ENCODE measurements around the gene SEMG1.

DNA sequence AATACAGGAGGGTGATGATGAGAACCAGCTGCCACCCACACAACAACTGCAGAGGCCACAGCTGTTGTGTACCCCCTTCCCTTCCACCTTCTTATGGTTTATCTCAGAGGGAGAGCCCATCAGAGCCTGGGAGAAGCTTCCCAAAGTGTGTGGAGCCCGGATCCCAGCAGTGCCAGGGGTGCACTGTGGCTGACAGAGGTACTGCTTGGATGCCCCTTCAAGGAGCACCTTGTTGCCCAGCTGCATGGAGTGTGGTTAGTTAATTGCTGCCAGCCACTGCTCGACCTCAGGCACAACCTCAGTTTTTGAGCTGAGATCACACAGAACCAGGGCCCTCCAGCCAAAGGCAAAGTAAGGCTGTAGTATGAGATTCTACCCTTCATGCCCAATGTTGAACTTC is 19.1 kb upstream of the SEMG1 start:
- TF ChIP-seq, protein P1, sequence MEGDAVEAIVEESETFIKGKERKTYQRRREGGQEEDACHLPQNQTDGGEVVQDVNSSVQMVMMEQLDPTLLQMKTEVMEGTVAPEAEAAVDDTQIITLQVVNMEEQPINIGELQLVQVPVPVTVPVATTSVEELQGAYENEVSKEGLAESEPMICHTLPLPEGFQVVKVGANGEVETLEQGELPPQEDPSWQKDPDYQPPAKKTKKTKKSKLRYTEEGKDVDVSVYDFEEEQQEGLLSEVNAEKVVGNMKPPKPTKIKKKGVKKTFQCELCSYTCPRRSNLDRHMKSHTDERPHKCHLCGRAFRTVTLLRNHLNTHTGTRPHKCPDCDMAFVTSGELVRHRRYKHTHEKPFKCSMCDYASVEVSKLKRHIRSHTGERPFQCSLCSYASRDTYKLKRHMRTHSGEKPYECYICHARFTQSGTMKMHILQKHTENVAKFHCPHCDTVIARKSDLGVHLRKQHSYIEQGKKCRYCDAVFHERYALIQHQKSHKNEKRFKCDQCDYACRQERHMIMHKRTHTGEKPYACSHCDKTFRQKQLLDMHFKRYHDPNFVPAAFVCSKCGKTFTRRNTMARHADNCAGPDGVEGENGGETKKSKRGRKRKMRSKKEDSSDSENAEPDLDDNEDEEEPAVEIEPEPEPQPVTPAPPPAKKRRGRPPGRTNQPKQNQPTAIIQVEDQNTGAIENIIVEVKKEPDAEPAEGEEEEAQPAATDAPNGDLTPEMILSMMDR (conservative IDR thresholded peaks at IDR 0.05 in 1 of 2, IDR thresholded peaks at IDR 0.05 in 1 of 2; ENCODE audit: extremely low read depth in 1 of 2, insufficient read depth in 1 of 2, low read depth in 1 of 2, low read length in 2 of 2) = peak in 1 of 2 donors; percentile 16
- no peak for TF ChIP-seq EZH2 (IDR thresholded peaks at IDR 0.05; ENCODE audit: borderline replicate concordance, low read length)
